Measurements from ENCODE around the gene MAP2K1.

Gene MAP2K1

DNA sequence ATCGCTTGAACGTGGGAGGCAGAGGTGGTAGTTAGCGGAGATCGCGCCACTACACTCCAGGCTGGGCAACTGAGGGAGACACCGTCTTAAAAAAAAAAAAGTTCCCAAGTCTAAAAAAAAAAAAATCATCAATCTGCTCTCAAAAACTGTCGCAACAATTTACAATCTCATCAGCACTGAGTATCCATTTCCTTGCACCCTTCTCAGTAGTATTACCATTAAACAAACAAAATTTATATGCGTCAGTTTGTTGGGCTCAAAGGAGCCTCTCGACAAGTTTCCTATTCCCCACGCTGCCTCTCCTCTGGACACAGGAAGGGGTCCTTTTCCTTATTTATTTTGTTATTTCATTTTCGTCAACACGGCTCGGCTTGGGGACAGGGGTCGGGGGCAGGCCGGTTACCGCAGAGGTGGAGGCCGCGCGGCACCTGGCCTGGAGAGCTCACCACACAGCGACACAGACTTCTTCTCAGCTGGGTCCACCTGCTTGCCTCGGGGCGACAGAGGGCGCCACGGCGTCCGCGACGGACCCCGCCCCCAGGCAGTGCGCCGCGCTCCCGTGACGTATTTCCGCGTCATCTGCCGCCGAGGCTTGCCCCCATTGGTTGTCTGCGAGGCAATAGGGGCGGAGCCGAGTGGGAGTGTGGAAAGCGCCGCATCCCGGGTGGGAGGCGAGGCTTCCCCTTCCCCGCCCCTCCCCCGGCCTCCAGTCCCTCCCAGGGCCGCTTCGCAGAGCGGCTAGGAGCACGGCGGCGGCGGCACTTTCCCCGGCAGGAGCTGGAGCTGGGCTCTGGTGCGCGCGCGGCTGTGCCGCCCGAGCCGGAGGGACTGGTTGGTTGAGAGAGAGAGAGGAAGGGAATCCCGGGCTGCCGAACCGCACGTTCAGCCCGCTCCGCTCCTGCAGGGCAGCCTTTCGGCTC lies at the start of gene MAP2K1 (continued):
- peak; percentile 91 for TF ChIP-seq GLIS1 (tag by site-specific recombination; IDR thresholded peaks at IDR 0.05)
- TF ChIP-seq, protein P1, sequence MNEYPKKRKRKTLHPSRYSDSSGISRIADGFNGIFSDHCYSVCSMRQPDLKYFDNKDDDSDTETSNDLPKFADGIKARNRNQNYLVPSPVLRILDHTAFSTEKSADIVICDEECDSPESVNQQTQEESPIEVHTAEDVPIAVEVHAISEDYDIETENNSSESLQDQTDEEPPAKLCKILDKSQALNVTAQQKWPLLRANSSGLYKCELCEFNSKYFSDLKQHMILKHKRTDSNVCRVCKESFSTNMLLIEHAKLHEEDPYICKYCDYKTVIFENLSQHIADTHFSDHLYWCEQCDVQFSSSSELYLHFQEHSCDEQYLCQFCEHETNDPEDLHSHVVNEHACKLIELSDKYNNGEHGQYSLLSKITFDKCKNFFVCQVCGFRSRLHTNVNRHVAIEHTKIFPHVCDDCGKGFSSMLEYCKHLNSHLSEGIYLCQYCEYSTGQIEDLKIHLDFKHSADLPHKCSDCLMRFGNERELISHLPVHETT (tag by site-specific recombination; IDR thresholded peaks at IDR 0.05) = peak; percentile 86; the same call in 1 of the 2 replicates
- TF ChIP-seq ZXDB (tag by site-specific recombination; IDR thresholded peaks at IDR 0.05) = peak; percentile 91
- TF ChIP-seq ZBTB21 (tag by site-specific recombination; IDR thresholded peaks at IDR 0.05) = peak; percentile 99
- peak; percentile 84 for TF ChIP-seq SCRT2 (tag by site-specific recombination; IDR thresholded peaks at IDR 0.05)
- TF ChIP-seq ZNF510 (tag by site-specific recombination; IDR thresholded peaks at IDR 0.05; ENCODE audit: insufficient replicate concordance) = no peak
- TF ChIP-seq SP3 (tag by site-specific recombination; IDR thresholded peaks at IDR 0.05) = peak; percentile 99
- TF ChIP-seq, protein P2, sequence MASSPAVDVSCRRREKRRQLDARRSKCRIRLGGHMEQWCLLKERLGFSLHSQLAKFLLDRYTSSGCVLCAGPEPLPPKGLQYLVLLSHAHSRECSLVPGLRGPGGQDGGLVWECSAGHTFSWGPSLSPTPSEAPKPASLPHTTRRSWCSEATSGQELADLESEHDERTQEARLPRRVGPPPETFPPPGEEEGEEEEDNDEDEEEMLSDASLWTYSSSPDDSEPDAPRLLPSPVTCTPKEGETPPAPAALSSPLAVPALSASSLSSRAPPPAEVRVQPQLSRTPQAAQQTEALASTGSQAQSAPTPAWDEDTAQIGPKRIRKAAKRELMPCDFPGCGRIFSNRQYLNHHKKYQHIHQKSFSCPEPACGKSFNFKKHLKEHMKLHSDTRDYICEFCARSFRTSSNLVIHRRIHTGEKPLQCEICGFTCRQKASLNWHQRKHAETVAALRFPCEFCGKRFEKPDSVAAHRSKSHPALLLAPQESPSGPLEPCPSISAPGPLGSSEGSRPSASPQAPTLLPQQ (tag by site-specific recombination; IDR thresholded peaks at IDR 0.05) = peak; percentile 99
- no peak for TF ChIP-seq TCF7L2 (IDR thresholded peaks at IDR 0.05; ENCODE audit: borderline replicate concordance, low read depth, low read length)
- TF ChIP-seq, protein P3, sequence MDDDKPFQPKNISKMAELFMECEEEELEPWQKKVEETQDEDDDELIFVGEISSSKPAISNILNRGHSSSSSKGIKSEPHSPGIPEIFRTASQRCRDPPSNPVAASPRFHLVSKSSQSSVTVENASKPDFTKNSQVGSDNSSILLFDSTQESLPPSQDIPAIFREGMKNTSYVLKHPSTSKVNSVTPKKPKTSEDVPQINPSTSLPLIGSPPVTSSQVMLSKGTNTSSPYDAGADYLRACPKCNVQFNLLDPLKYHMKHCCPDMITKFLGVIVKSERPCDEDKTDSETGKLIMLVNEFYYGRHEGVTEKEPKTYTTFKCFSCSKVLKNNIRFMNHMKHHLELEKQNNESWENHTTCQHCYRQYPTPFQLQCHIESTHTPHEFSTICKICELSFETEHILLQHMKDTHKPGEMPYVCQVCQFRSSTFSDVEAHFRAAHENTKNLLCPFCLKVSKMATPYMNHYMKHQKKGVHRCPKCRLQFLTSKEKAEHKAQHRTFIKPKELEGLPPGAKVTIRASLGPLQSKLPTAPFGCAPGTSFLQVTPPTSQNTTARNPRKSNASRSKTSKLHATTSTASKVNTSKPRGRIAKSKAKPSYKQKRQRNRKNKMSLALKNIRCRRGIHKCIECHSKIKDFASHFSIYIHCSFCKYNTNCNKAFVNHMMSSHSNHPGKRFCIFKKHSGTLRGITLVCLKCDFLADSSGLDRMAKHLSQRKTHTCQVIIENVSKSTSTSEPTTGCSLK (tag by site-specific recombination; IDR thresholded peaks at IDR 0.05) = no peak
- peak; percentile 77 for TF ChIP-seq ZNF843 (tag by site-specific recombination; IDR thresholded peaks at IDR 0.05)
- TF ChIP-seq ZBTB7A (tag by site-specific recombination; IDR thresholded peaks at IDR 0.05; ENCODE audit: low read depth) = peak; percentile 89
- TF ChIP-seq KLF8 (tag by site-specific recombination; IDR thresholded peaks at IDR 0.05) = peak; percentile 98
- no peak for TF ChIP-seq ZNF350 (tag by site-specific recombination; IDR thresholded peaks at IDR 0.05)
- TF ChIP-seq, protein P4, sequence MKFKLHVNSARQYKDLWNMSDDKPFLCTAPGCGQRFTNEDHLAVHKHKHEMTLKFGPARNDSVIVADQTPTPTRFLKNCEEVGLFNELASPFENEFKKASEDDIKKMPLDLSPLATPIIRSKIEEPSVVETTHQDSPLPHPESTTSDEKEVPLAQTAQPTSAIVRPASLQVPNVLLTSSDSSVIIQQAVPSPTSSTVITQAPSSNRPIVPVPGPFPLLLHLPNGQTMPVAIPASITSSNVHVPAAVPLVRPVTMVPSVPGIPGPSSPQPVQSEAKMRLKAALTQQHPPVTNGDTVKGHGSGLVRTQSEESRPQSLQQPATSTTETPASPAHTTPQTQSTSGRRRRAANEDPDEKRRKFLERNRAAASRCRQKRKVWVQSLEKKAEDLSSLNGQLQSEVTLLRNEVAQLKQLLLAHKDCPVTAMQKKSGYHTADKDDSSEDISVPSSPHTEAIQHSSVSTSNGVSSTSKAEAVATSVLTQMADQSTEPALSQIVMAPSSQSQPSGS (tag by site-specific recombination; IDR thresholded peaks at IDR 0.05; ENCODE audit: low read depth) = peak; percentile 23; the same call in 1 of the 2 replicates
- peak; percentile 90 for TF ChIP-seq ZNF324 (tag by site-specific recombination; IDR thresholded peaks at IDR 0.05)
- TF ChIP-seq, protein P5, sequence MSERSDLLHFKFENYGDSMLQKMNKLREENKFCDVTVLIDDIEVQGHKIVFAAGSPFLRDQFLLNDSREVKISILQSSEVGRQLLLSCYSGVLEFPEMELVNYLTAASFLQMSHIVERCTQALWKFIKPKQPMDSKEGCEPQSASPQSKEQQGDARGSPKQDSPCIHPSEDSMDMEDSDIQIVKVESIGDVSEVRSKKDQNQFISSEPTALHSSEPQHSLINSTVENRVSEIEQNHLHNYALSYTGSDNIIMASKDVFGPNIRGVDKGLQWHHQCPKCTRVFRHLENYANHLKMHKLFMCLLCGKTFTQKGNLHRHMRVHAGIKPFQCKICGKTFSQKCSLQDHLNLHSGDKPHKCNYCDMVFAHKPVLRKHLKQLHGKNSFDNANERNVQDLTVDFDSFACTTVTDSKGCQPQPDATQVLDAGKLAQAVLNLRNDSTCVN (tag by site-specific recombination; optimal IDR thresholded peaks at IDR 0.05) = peak; percentile 88
- TF ChIP-seq SP7 (tag by site-specific recombination; IDR thresholded peaks at IDR 0.05) = peak; percentile 94
- TF ChIP-seq, protein P6, sequence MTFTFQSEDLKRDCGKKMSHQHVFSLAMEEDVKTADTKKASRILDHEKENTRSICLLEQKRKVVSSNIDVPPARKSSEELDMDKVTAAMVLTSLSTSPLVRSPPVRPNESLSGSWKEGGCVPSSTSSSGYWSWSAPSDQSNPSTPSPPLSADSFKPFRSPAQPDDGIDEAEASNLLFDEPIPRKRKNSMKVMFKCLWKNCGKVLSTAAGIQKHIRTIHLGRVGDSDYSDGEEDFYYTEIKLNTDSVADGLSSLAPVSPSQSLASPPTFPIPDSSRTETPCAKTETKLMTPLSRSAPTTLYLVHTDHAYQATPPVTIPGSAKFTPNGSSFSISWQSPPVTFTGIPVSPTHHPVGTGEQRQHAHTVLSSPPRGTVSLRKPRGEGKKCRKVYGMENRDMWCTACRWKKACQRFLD (tag by site-specific recombination; IDR thresholded peaks at IDR 0.05) = no peak
- TF ChIP-seq ZNF785 (tag by site-specific recombination; IDR thresholded peaks at IDR 0.05) = no peak
- no peak for TF ChIP-seq ZNF121 (tag by site-specific recombination; IDR thresholded peaks at IDR 0.05)
- TF ChIP-seq ZNF629 (tag by site-specific recombination; IDR thresholded peaks at IDR 0.05) = peak; percentile 100
- no peak for TF ChIP-seq ZNF140 (tag by site-specific recombination; IDR thresholded peaks at IDR 0.05)
- TF ChIP-seq ZNF48 (tag by site-specific recombination; IDR thresholded peaks at IDR 0.05) = no peak
- no peak for TF ChIP-seq ZNF560 (tag by site-specific recombination; IDR thresholded peaks at IDR 0.05; ENCODE audit: borderline replicate concordance)
- no peak for TF ChIP-seq ZNF621 (tag by site-specific recombination; IDR thresholded peaks at IDR 0.05)
- no peak for TF ChIP-seq OVOL3 (tag by site-specific recombination; IDR thresholded peaks at IDR 0.05)
- TF ChIP-seq ZNF341 (tag by site-specific recombination; IDR thresholded peaks at IDR 0.05; ENCODE audit: low read depth) = no peak
- TF ChIP-seq, protein P7, sequence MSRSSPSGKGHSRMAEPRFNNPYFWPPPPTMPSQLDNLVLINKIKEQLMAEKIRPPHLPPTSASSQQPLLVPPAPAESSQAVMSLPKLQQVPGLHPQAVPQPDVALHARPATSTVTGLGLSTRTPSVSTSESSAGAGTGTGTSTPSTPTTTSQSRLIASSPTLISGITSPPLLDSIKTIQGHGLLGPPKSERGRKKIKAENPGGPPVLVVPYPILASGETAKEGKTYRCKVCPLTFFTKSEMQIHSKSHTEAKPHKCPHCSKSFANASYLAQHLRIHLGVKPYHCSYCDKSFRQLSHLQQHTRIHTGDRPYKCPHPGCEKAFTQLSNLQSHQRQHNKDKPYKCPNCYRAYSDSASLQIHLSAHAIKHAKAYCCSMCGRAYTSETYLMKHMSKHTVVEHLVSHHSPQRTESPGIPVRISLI (tag by site-specific recombination; IDR thresholded peaks at IDR 0.05) = peak; percentile 97
- peak; percentile 57; the same call in 1 of the 2 replicates for TF ChIP-seq ZSCAN30 (tag by site-specific recombination; IDR thresholded peaks at IDR 0.05)
